Measurements from ENCODE around the gene ITPR1. TPM values are rescaled to one million over a fixed set of nuclear protein-coding genes. Genes with fewer than 3 reads are reported as not detected.

Gene ITPR1
- total RNA-seq, 1 donor from 2014 or later, result 91.7 TPM

DNA sequence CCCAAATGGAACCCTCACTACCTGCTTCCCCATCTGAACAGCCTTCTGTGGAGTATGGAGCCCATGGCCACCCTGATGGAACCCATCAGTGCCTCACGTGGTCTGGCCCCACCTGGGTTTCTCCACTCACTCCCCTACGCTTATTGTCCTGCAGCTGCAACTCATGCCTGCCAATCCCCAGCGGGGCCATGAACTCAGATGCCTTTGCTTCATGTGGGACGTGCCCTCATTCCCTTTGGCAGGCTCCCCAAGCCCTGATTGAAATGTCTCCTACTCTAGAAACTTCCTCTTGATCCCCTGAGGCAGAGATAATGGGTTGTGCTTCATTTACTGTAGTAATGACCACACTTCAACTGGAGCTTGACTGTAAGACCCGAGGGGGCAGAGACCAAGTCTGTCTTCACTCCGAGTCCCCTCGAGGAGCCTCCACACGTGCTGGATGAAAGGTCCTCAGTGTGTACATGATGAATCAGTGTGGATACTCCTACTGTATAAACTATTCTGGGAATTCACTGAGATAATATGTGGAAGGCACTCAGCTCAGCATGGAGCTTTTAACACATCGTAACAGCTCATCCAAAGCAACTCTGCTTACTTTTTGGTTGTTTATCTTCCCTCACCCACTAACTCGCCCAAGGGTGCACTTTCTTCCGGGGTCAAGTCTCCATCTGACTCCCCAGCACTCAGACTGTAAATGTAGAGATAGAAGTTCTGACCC lies 253.3 kb downstream of the ITPR1 start:
- Histone ChIP-seq H3K9me3 (no peaks in the 10 kb centered on the region), H3K27ac (no peak overlapping the region), H3K27me3 (no peaks in the 10 kb centered on the region), H3K36me3 (no peaks in the 10 kb centered on the region), H3K4me1 (peaks cover 29% of the 10 kb centered on the region), H3K4me3 (no peak overlapping the region)
- ATAC-seq (no peak), DNase-seq (no peak)
- no peak for TF ChIP-seq CTCF (IDR thresholded peaks at IDR 0.05)
- intact Hi-C loops (cut with DNase I), result no loop called here

DNA sequence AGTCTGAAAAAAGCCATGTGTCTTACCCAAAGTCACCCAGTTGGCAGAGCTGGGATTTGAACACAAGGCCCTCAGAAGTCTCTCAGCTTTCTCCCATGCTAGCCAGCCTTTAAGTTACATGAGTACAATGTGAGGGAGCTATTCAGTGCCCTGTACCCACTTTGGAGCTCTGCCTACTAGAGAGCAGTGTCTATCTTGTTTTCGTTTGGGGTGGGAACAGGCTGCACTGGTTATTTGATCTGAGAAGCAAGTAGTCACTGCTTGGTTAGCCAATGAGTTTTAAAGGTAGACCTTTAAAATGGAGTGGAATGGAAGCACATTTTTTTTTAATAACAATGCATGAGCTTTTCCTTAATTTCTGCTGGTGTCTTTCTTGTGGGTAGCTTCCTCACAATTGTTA lies 255.0 kb downstream of the ITPR1 start:
- ATAC-seq, result no peak
- Histone ChIP-seq H3K9me3 (no peaks in the 10 kb centered on the region), H3K27ac (no peak overlapping the region), H3K4me3 (no peak overlapping the region), H3K36me3 (no peaks in the 10 kb centered on the region), H3K27me3 (no peaks in the 10 kb centered on the region), H3K4me1 (peaks cover 29% of the 10 kb centered on the region)
- no peak for TF ChIP-seq CTCF (IDR thresholded peaks at IDR 0.05)
- DNase-seq, result no peak
- intact Hi-C loops (cut with DNase I), result no loop called here

DNA sequence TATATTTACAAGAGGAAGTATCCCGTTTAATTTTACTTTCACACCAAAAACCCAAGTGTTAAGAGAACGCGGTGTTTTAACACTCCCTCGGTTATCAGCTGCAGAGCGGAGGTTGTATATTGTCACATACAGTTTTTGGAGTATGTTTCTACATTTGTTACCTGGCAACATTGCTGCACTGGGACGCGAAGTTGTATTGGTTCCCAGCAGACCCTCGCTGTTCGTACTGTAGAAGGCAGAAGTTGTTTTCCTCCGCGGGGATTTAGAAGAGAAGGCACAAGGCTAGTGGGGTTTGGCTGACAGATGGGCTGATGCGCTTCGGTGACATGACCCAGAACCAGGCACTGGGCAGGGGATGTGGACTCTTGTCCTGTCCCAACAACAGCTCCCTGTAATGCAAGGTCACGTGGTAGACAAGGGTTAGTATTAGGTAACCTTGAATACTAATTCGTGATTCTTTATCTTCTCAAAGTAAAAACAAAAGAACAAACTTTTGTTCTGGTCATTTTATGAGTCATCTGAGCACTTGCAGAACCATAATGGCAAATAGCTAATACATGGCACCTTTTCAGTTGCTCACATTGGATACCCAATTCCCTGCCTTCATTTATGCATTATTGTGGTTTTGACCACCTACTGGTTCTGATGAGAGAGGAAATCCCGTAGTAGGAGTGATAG lies 255.7 kb downstream of the ITPR1 start:
- DNase-seq (no peak), ATAC-seq (no peak)
- Histone ChIP-seq H3K27ac (no peak overlapping the region), H3K9me3 (no peaks in the 10 kb centered on the region), H3K4me3 (no peak overlapping the region), H3K4me1 (peaks cover 29% of the 10 kb centered on the region), H3K36me3 (no peaks in the 10 kb centered on the region), H3K27me3 (no peaks in the 10 kb centered on the region)
- no peak for TF ChIP-seq CTCF (IDR thresholded peaks at IDR 0.05)
- intact Hi-C loops (cut with DNase I), result no loop called here

DNA sequence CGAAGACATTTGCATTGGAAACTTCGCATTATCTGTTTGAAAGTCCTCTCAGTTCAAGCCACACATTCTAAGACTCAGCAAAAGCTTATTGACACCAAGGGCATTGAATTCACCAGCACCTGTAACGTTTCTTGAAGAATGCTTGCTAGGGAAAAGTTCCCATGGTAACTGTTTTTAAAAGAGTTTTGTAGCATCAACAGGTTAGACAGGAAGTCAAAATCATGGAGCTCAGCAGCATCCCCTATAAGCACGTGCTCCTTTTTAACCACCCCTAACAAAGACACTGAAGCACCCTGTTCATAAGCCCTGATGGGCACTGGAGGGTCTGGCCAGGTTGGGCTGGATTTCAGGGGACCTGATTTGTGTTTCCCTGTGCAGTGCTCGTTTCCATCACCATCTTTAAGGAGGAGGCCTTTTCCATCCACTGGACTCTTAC lies 256.4 kb downstream of the ITPR1 start:
- ATAC-seq (no peak), DNase-seq (no peak)
- Histone ChIP-seq H3K36me3 (no peaks in the 10 kb centered on the region), H3K27me3 (no peaks in the 10 kb centered on the region), H3K4me1 (peaks cover 29% of the 10 kb centered on the region), H3K9me3 (no peaks in the 10 kb centered on the region), H3K27ac (peak overlapping the region; percentile 32), H3K4me3 (no peak overlapping the region)
- TF ChIP-seq CTCF (IDR thresholded peaks at IDR 0.05), result no peak
- intact Hi-C loops (cut with DNase I), result no loop called here

- Histone ChIP-seq H3K27me3 (no peaks in the 10 kb centered on the region), H3K27ac (peak overlapping the region; percentile 32), H3K4me3 (no peak overlapping the region), H3K9me3 (no peaks in the 10 kb centered on the region), H3K4me1 (peaks cover 29% of the 10 kb centered on the region), H3K36me3 (no peaks in the 10 kb centered on the region)
- ATAC-seq, result peak; percentile 44
- no peak for DNase-seq
- intact Hi-C loops (cut with DNase I), result no loop called here
- TF ChIP-seq CTCF (IDR thresholded peaks at IDR 0.05), result no peak
These were observed 257.3 kb downstream of the ITPR1 start for GRCh38 chr3:4750306-4750968.
